22Rv1 (cell line): Measurements from ENCODE around the gene SPHK2.

ENCODE experiments used
- CTCF ChIP-seq: fragments of 450-650 bp; IDR thresholded peaks from 2 replicates; pipeline ENCODE4 v1.5.1; 2017; ENCODE audit warnings: mild to moderate bottlenecking
- ZFX ChIP-seq: fragments of 450-650 bp; IDR thresholded peaks from 2 replicates; pipeline ENCODE4 v1.6.1; 2017; ENCODE audit warnings: antibody characterized with exemption, borderline replicate concordance

DNA sequence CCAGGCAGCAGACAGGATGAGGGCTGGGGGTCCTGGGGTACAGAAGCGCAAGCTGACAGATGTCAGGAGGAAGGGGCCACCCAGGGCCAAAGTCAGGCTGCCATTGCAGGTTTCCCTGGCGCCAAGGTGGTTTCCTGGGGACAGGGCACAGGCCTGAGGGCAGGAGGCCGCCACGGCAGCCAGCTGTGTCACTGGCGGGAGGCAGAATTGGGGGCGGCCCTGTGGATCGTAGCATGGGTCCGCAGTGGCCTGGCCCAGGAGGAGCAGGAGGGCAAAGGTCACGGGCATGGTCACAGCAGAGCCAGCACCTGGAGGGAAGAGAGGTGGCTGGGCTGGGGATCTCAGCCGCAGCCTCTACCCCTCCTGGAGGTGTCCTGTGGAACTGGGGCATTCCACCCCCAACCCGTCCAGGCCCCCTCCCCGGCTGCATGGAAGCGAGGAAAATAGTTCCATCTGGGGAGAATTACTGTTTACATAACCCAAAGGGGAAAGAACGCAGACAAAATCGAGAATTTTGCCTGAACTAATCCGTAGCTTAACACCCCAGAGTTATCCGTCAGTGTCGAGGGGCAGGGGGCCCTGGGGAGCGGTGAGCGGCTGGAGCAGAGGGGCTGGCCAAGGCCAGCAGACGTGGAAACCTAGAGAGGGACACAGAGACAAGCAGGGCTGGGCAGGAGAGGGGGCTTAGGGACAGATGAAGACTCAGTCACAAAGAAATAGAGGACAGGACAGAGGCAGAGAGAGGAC is 51.6 kb downstream of the SPHK2 start:
- TF ChIP-seq CTCF, result no peak
- TF ChIP-seq ZFX, result no peak
